ENCODE results near the gene PLEKHA5. TPM values are rescaled to one million over a fixed set of nuclear protein-coding genes. Genes with fewer than 3 reads are reported as not detected.

Gene PLEKHA5
- total and polyA plus RNA-seq, 7 donors, result 7.0 to 32.6 (median 14.7) TPM

GRCh38 chr12:19165451-19165850 lies 35.9 kb downstream of the PLEKHA5 start:
- no peak overlapping the region for H3K4me3 ChIP-seq
- DNase-seq, result no peak
- intact Hi-C loops (cut with DNase I), result no loop called here
- no peaks in the 10 kb centered on the region for H3K9me3 ChIP-seq
- H3K4me1 ChIP-seq, result no peaks in the 10 kb centered on the region
- no peaks in the 10 kb centered on the region for H3K27me3 ChIP-seq
- WGBS, 2 donors, result 43 to 75% methylated on average over 2 of the region's 2 CpGs
- H3K36me3 ChIP-seq, result no peaks in the 10 kb centered on the region
- no peak overlapping the region for H3K27ac ChIP-seq
- no peak for TF ChIP-seq POLR2A (IDR thresholded peaks at IDR 0.05)

DNA sequence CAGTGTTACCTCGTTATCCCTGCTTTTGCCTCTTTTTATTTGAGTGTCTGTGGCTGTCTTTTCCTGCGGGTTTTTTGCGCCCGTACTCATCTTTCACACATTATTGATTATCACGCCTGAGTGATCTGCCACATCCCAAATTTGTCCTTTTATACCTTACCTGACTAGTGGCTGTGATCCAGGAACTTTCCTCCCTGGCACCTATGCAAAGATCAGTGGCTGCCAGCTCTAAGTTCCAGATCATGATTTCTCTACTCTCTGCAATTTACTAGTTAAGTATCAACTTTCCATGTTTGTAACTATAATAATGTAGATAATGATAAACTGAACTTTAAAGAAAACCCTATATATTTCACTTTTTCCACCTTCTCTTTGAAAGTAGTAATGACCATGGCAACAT lies 36.9 kb downstream of the PLEKHA5 start:
- Histone ChIP-seq H3K36me3 (no peaks in the 10 kb centered on the region), H3K27ac (no peak overlapping the region), H3K9me3 (no peaks in the 10 kb centered on the region), H3K27me3 (no peaks in the 10 kb centered on the region), H3K4me1 (no peaks in the 10 kb centered on the region), H3K4me3 (no peak overlapping the region)
- TF ChIP-seq EP300 (IDR thresholded peaks at IDR 0.05) (no peak), POLR2A (IDR thresholded peaks at IDR 0.05) (no peak), POLR2AphosphoS5 (IDR thresholded peaks at IDR 0.05) (no peak)
- TF ChIP-seq, protein P1, sequence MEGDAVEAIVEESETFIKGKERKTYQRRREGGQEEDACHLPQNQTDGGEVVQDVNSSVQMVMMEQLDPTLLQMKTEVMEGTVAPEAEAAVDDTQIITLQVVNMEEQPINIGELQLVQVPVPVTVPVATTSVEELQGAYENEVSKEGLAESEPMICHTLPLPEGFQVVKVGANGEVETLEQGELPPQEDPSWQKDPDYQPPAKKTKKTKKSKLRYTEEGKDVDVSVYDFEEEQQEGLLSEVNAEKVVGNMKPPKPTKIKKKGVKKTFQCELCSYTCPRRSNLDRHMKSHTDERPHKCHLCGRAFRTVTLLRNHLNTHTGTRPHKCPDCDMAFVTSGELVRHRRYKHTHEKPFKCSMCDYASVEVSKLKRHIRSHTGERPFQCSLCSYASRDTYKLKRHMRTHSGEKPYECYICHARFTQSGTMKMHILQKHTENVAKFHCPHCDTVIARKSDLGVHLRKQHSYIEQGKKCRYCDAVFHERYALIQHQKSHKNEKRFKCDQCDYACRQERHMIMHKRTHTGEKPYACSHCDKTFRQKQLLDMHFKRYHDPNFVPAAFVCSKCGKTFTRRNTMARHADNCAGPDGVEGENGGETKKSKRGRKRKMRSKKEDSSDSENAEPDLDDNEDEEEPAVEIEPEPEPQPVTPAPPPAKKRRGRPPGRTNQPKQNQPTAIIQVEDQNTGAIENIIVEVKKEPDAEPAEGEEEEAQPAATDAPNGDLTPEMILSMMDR (IDR thresholded peaks at IDR 0.05), result no peak
- 23 to 70% methylated on average over 5 of the region's 5 CpGs for WGBS, 2 donors
- DNase-seq, result no peak
- intact Hi-C loops (cut with DNase I), result no loop called here

DNA sequence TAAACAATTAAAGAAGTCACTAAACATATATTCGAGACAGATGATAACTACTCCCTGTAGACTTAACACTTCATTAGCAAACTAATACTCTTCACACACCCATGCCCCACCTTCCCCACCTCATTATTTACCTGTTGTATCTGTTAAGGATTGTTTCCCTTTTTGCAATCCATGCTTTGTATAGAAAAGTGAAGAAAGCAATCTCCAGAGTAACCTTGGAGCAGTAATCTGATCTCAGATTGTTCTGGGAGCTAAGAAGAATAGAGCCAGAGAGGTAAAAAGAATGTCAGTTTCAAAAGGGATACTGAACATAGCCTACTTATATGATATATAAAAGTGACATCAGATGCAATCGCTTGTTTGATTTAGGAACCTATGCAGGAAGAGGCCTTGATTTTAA lies 37.4 kb downstream of the PLEKHA5 start:
- DNase-seq, result no peak
- H3K27ac ChIP-seq, result no peak overlapping the region
- no peaks in the 10 kb centered on the region for H3K4me1 ChIP-seq
- WGBS, 2 donors, result 15 to 37% methylated on average over 2 of the region's 2 CpGs
- H3K4me3 ChIP-seq, result no peak overlapping the region
- no peaks in the 10 kb centered on the region for H3K36me3 ChIP-seq
- TF ChIP-seq, protein P1 (IDR thresholded peaks at IDR 0.05), result no peak
- TF ChIP-seq EP300 (IDR thresholded peaks at IDR 0.05), result no peak
- intact Hi-C loops (cut with DNase I), result no loop called here
- no peaks in the 10 kb centered on the region for H3K27me3 ChIP-seq
- no peaks in the 10 kb centered on the region for H3K9me3 ChIP-seq

- H3K9me3 ChIP-seq, result no peaks in the 10 kb centered on the region
- intact Hi-C loops (cut with DNase I), result no loop called here
- no peaks in the 10 kb centered on the region for H3K4me1 ChIP-seq
- H3K27ac ChIP-seq, result no peak overlapping the region
- WGBS, 2 donors, result 96 to 98% methylated on average over 1 of the region's 1 CpG
- DNase-seq, result no peak
- TF ChIP-seq POLR2AphosphoS5 (IDR thresholded peaks at IDR 0.05), result no peak
- no peak for TF ChIP-seq POLR2A (IDR thresholded peaks at IDR 0.05)
- TF ChIP-seq EP300 (IDR thresholded peaks at IDR 0.05), result no peak
- TF ChIP-seq, protein P1 (IDR thresholded peaks at IDR 0.05), result no peak
- no peak overlapping the region for H3K4me3 ChIP-seq
- H3K36me3 ChIP-seq, result no peaks in the 10 kb centered on the region
- no peaks in the 10 kb centered on the region for H3K27me3 ChIP-seq
These were observed 38.2 kb downstream of the PLEKHA5 start for GRCh38 chr12:19167708-19168107.

DNA sequence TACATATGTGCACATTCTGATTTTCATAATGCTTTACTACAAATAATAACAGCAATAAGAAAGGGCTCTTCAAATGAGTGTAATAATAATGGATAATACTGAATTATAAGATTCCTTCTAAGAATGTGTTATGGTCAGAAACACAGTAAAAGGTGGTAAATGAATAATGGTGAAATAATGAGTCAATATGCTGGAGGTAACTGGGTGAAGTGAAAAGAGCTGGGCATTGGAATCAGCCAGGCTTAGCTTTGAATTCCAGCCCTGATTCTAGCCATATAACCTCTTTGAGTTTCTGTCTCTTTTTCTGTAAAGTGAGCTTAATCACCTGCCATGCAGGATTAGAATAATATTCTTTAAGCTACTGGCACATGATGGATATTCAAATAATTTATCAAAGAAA lies 39.1 kb downstream of the PLEKHA5 start:
- Histone ChIP-seq H3K27ac (no peak overlapping the region), H3K9me3 (no peaks in the 10 kb centered on the region), H3K36me3 (no peaks in the 10 kb centered on the region), H3K27me3 (no peaks in the 10 kb centered on the region), H3K4me1 (no peaks in the 10 kb centered on the region), H3K4me3 (no peak overlapping the region)
- DNase-seq, result no peak
- intact Hi-C loops (cut with DNase I), result no loop called here
- TF ChIP-seq, protein P1 (IDR thresholded peaks at IDR 0.05), result no peak
- TF ChIP-seq POLR2A (IDR thresholded peaks at IDR 0.05) (no peak), EP300 (IDR thresholded peaks at IDR 0.05) (no peak), POLR2AphosphoS5 (IDR thresholded peaks at IDR 0.05) (no peak)

All from sigmoid colon (tissue), 7 donors.